Caco-2 (cell line): ENCODE data around the gene IDE. TPM values are rescaled to one million over a fixed set of nuclear protein-coding genes. Genes with fewer than 3 reads are reported as not detected.

Experiments used
- BruUV-seq: library from RNA; stranded (reverse); fragments of 400-500 nt; replicated peaks from 2 replicates; lab custom pipeline; 2021; lab: Mats Ljungman, UMichigan
- CTCF ChIA-PET: fragments of 300-600 bp; sonication (Branson Sonifier 250); formaldehyde crosslinking; loops from one replicate; lab custom pipeline; 2022; ENCODE audit warnings: antibody characterized with exemption; lab: Charles Lee
- POLR2A ChIA-PET: fragments of 300-600 bp; sonication (Branson Sonifier 250); formaldehyde crosslinking; loops from one replicate; lab custom pipeline; 2022; ENCODE audit warnings: antibody characterized with exemption; lab: Charles Lee
- DNase-seq, 2 experiments: peaks; one replicate each; pipeline versions ENCODE4 v3.0.0 to v3.0.0-alpha.2; 2020 to 2022
- H3K27me3 ChIP-seq: replicated peaks from 2 replicates; pipeline ENCODE4 v1.6.0; 2011; ENCODE audit warnings: low read length; ENCODE audit not compliant: control insufficient read depth, insufficient read depth
- H3K36me3 ChIP-seq: 2 replicates; pipeline ENCODE4 v1.5.1; 2011; ENCODE audit warnings: low read length; ENCODE audit not compliant: control insufficient read depth, insufficient read depth
- H3K4me1 ChIP-seq: fragments of 250-450 bp; sonication (Bioruptor Pico); 2 replicates; pipeline ENCODE4 v1.5.1; 2020; ENCODE audit warnings: mild to moderate bottlenecking
- H3K4me3 ChIP-seq: 2 replicates; pipeline ENCODE4 v1.5.1; 2011; ENCODE audit warnings: low read depth, mild to moderate bottlenecking, control low read depth, low read length
- H3K9me3 ChIP-seq: fragments of 250-450 bp; sonication (Bioruptor Pico); 2 replicates; pipeline ENCODE4 v1.5.1; 2020; ENCODE audit warnings: mild to moderate bottlenecking, moderate library complexity
- H3K27ac Mint-ChIP-seq: one replicate; pipeline ENCODE4 v1.8.0; 2022; ENCODE audit warnings: mixed read lengths; ENCODE audit not compliant: unreplicated experiment
- H3K27me3 Mint-ChIP-seq: one replicate; pipeline ENCODE4 v1.8.0; 2022; ENCODE audit warnings: mixed read lengths; ENCODE audit not compliant: insufficient read depth, unreplicated experiment
- H3K36me3 Mint-ChIP-seq: one replicate; pipeline ENCODE4 v1.8.0; 2022; ENCODE audit warnings: mild to moderate bottlenecking, mixed read lengths; ENCODE audit not compliant: insufficient read depth, unreplicated experiment
- H3K4me1 Mint-ChIP-seq: one replicate; pipeline ENCODE4 v1.8.0; 2022; ENCODE audit warnings: low read depth, mixed read lengths; ENCODE audit not compliant: unreplicated experiment
- H3K4me3 Mint-ChIP-seq: one replicate; pipeline ENCODE4 v1.8.0; 2022; ENCODE audit warnings: mild to moderate bottlenecking, moderate library complexity, mixed read lengths; ENCODE audit not compliant: unreplicated experiment
- H3K9me3 Mint-ChIP-seq: one replicate; pipeline ENCODE4 v1.8.0; 2022; ENCODE audit warnings: mixed read lengths; ENCODE audit not compliant: unreplicated experiment
- CTCF ChIP-seq, 2 experiments: fragments of 200-600 bp in 1 of 2; IDR thresholded peaks; 1 replicate in 1 of 2; 2 replicates in 1 of 2; pipeline versions ENCODE4 v1.5.1 to v1.8.0; 2011 to 2022; ENCODE audit warnings: antibody characterized with exemption in 1 of 2, control low read depth in 1 of 2, inconsistent platforms in 1 of 2, low read depth in 1 of 2, low read length in 1 of 2, mild to moderate bottlenecking in 1 of 2, moderate library complexity in 1 of 2; ENCODE audit not compliant: insufficient read depth in 1 of 2, severe bottlenecking in 1 of 2, unreplicated experiment in 1 of 2
- intact Hi-C: fragments of 100-400 bp; cut with micrococcal nuclease; formaldehyde crosslinking; loops from one replicate; pipeline ENCODE4 v1.10.0; 2022; ENCODE audit not compliant: unreplicated experiment
- total RNA-seq: library from RNA; stranded (reverse); gene quantifications from 2 replicates; pipeline ENCODE4 v1.2.3, GENCODE V29; 2022

The IDE gene
- total RNA-seq, 1 experiment from 2014 or later, result 85.5 TPM

- BruUV-seq, result no TSS peak
- CTCF ChIA-PET, result no interaction called here
Observed at GRCh38 chr10:92569071-92569470, 4.8 kb downstream of the IDE start.

GRCh38 chr10:92567952-92568600, 5.8 kb downstream of the IDE start:
- TF ChIP-seq CTCF (IDR thresholded peaks at IDR 0.05; ENCODE audit: insufficient read depth in 1 of 2, low read depth in 1 of 2, low read length in 1 of 2, severe bottlenecking in 1 of 2, unreplicated experiment in 1 of 2), result no peak
- no peak for DNase-seq
- no peak overlapping the region for H3K27ac Mint-ChIP-seq
- CTCF ChIA-PET, result interaction anchor here (0.5 kb wide), 1 partner anchor 51 kb away, joined by 3 read pairs; no protein-coding TSS in a partner anchor
- no peaks in the 10 kb centered on the region for H3K9me3 Mint-ChIP-seq
- POLR2A ChIA-PET, result no interaction called here
- intact Hi-C loops, result no loop called here
- H3K4me3 Mint-ChIP-seq, result no peak overlapping the region
- H3K36me3 Mint-ChIP-seq, result peaks cover 47% of the 10 kb centered on the region
- no TSS peak for BruUV-seq
- peaks cover 12% of the 10 kb centered on the region for H3K4me1 ChIP-seq
- no peaks in the 10 kb centered on the region for H3K36me3 ChIP-seq
- H3K27me3 Mint-ChIP-seq, result no peaks in the 10 kb centered on the region
- no peaks in the 10 kb centered on the region for H3K27me3 ChIP-seq
- H3K4me3 ChIP-seq, result no peak overlapping the region
- H3K4me1 Mint-ChIP-seq, result peaks cover 17% of the 10 kb centered on the region
- no peaks in the 10 kb centered on the region for H3K9me3 ChIP-seq

More at GRCh38 chr10:92569071-92569470, 4.8 kb downstream of the IDE start:
- intact Hi-C loops, result no loop called here
- Histone ChIP-seq H3K36me3 (no peaks in the 10 kb centered on the region), H3K27me3 (no peaks in the 10 kb centered on the region), H3K4me1 (peaks cover 12% of the 10 kb centered on the region), H3K4me3 (no peak overlapping the region), H3K9me3 (no peaks in the 10 kb centered on the region)
- H3K9me3 Mint-ChIP-seq, result no peaks in the 10 kb centered on the region
- no peaks in the 10 kb centered on the region for H3K27me3 Mint-ChIP-seq
- DNase-seq, result no peak
- POLR2A ChIA-PET, result no interaction called here
- H3K36me3 Mint-ChIP-seq, result peaks cover 50% of the 10 kb centered on the region
- TF ChIP-seq CTCF (IDR thresholded peaks at IDR 0.05; ENCODE audit: insufficient read depth in 1 of 2, low read depth in 1 of 2, low read length in 1 of 2, severe bottlenecking in 1 of 2, unreplicated experiment in 1 of 2), result no peak
- no peak overlapping the region for H3K4me3 Mint-ChIP-seq
- H3K4me1 Mint-ChIP-seq, result peaks cover 17% of the 10 kb centered on the region
- no peak overlapping the region for H3K27ac Mint-ChIP-seq

- H3K4me3 ChIP-seq, result no peak overlapping the region
- TF ChIP-seq CTCF (IDR thresholded peaks at IDR 0.05; ENCODE audit: insufficient read depth in 1 of 2, low read depth in 1 of 2, low read length in 1 of 2, severe bottlenecking in 1 of 2, unreplicated experiment in 1 of 2), result no peak
- no peaks in the 10 kb centered on the region for H3K27me3 Mint-ChIP-seq
- H3K4me1 ChIP-seq, result no peaks in the 10 kb centered on the region
- 0 out of 2 replicates have a peak, but pooled peaks cover 3% of the 10 kb centered on the region for H3K9me3 ChIP-seq
- no peaks in the 10 kb centered on the region for H3K9me3 Mint-ChIP-seq
- no peak overlapping the region for H3K4me3 Mint-ChIP-seq
- H3K36me3 Mint-ChIP-seq, result peaks cover 75% of the 10 kb centered on the region
- ChIA-PET CTCF (no interaction called here), POLR2A (no interaction called here)
- H3K27ac Mint-ChIP-seq, result peak overlapping the region; percentile 12
- intact Hi-C loops, result no loop called here
- no peaks in the 10 kb centered on the region for H3K27me3 ChIP-seq
- no TSS peak for BruUV-seq
- peaks cover 1% of the 10 kb centered on the region; the same call in 1 of the 2 replicates for H3K36me3 ChIP-seq
- no peak for DNase-seq
- no peaks in the 10 kb centered on the region for H3K4me1 Mint-ChIP-seq
Observed at GRCh38 chr10:92562424-92562823, 11.5 kb downstream of the IDE start.
